IMR-90 (cell line): ENCODE data around the gene SCLY. TPM values are rescaled to one million over a fixed set of nuclear protein-coding genes. Genes with fewer than 3 reads are reported as not detected.

Experiments
- ATAC-seq: fragments of 200-7000 bp; cut with Tn5 transposase; 2 replicates; pipeline ENCODE4 v1.9.1; 2020; ENCODE audit warnings: low read depth, mild to moderate bottlenecking, moderate library complexity
- BruUV-seq: library from RNA; stranded (reverse); fragments of 400-500 nt; replicated peaks from 2 replicates; lab custom pipeline; 2021; lab: Mats Ljungman, UMichigan
- CTCF ChIA-PET: fragments of 300-600 bp; formaldehyde crosslinking; extraction: SDS; loops from one replicate; lab custom pipeline; 2021; ENCODE audit warnings: antibody characterized with exemption; lab: Yijun Ruan, JAX
- POLR2A ChIA-PET: fragments of 300-600 bp; sonication (Branson Sonifier 250); formaldehyde crosslinking; loops from one replicate; lab custom pipeline; 2022; ENCODE audit warnings: antibody characterized with exemption; ENCODE audit not compliant: unreplicated experiment; lab: Charles Lee
- DNase-seq: peaks from one replicate; pipeline ENCODE4 v3.0.0; 2013
- H2AFZ ChIP-seq: replicated peaks from 2 replicates; pipeline ENCODE3; 2013; ENCODE audit warnings: low read length, mild to moderate bottlenecking; ENCODE audit not compliant: poor library complexity
- H2AK5ac ChIP-seq: 2 replicates; pipeline ENCODE4 v1.6.1; 2013; ENCODE audit warnings: low read depth, low read length, inconsistent platforms
- H2AK9ac ChIP-seq: replicated peaks from 2 replicates; pipeline ENCODE3; 2013; ENCODE audit warnings: mild to moderate bottlenecking, low read depth, low read length, moderate library complexity; ENCODE audit not compliant: poor library complexity
- H2BK120ac ChIP-seq: 2 replicates; pipeline ENCODE4 v1.6.1; 2013; ENCODE audit warnings: low read depth, low read length, inconsistent platforms
- H2BK15ac ChIP-seq: 3 replicates; pipeline ENCODE4 v1.6.1; 2013; ENCODE audit warnings: low read depth, low read length, inconsistent platforms
- H2BK20ac ChIP-seq: 2 replicates; pipeline ENCODE4 v1.6.1; 2013; ENCODE audit warnings: low read depth, mild to moderate bottlenecking, inconsistent platforms, low read length, moderate library complexity
- H2BK5ac ChIP-seq: 2 replicates; pipeline ENCODE4 v1.6.1; 2013; ENCODE audit warnings: mild to moderate bottlenecking, low read depth, low read length, inconsistent platforms; ENCODE audit not compliant: poor library complexity, severe bottlenecking
- H3K14ac ChIP-seq: replicated peaks from 2 replicates; pipeline ENCODE4 v1.6.1; 2013; ENCODE audit warnings: low read depth, low read length, inconsistent platforms
- H3K18ac ChIP-seq: 2 replicates; pipeline ENCODE4 v1.6.1; 2013; ENCODE audit warnings: low read depth, low read length, control low read depth
- H3K23ac ChIP-seq: 2 replicates; pipeline ENCODE4 v1.6.1; 2013; ENCODE audit warnings: low read depth, low read length, inconsistent platforms
- H3K27ac ChIP-seq: 2 replicates; pipeline ENCODE4 v1.5.1; 2013; ENCODE audit warnings: mild to moderate bottlenecking, control low read depth, low read length; ENCODE audit not compliant: insufficient read depth
- H3K27me3 ChIP-seq: 2 replicates; pipeline ENCODE4 v1.6.1; 2013; ENCODE audit warnings: low read length; ENCODE audit not compliant: control insufficient read depth, insufficient read depth
- H3K36me3 ChIP-seq: 2 replicates; pipeline ENCODE4 v1.6.1; 2013; ENCODE audit warnings: low read length, mixed read lengths; ENCODE audit not compliant: control insufficient read depth, insufficient read depth
- H3K4ac ChIP-seq: 2 replicates; pipeline ENCODE4 v1.6.1; 2013; ENCODE audit warnings: low read depth, low read length, inconsistent platforms
- H3K4me1 ChIP-seq: 2 replicates; pipeline ENCODE4 v1.6.1; 2013; ENCODE audit warnings: low read length, mixed read lengths; ENCODE audit not compliant: control insufficient read depth, insufficient read depth
- H3K4me2 ChIP-seq: 2 replicates; pipeline ENCODE4 v1.6.1; 2013; ENCODE audit warnings: low read depth, mild to moderate bottlenecking, control low read depth, low read length, moderate library complexity
- H3K4me3 ChIP-seq: 2 replicates; pipeline ENCODE4 v1.5.1; 2013; ENCODE audit warnings: low read depth, mild to moderate bottlenecking, control low read depth, low read length, moderate library complexity; ENCODE audit not compliant: insufficient read depth
- H3K56ac ChIP-seq: 2 replicates; pipeline ENCODE4 v1.6.1; 2013; ENCODE audit warnings: low read length, inconsistent platforms; ENCODE audit not compliant: insufficient read depth; ENCODE audit errors: extremely low read depth
- H3K79me1 ChIP-seq, 2 experiments: 2 replicates each; pipeline ENCODE4 v1.6.1; 2013; ENCODE audit warnings: low read length in 2 of 2, inconsistent platforms in 1 of 2, low read depth in 1 of 2
- H3K9ac ChIP-seq: 2 replicates; pipeline ENCODE4 v1.6.1; 2013; ENCODE audit warnings: low read depth, low read length, control low read depth
- H3K9me1 ChIP-seq: 2 replicates; pipeline ENCODE4 v1.6.1; 2013; ENCODE audit warnings: low read length, inconsistent platforms; ENCODE audit not compliant: insufficient read depth
- H3K9me3 ChIP-seq: 2 replicates; pipeline ENCODE4 v1.6.1; 2013; ENCODE audit warnings: low read length; ENCODE audit not compliant: control insufficient read depth, insufficient read depth
- H4K20me1 ChIP-seq: 2 replicates; pipeline ENCODE4 v1.6.1; 2013; ENCODE audit warnings: low read length, inconsistent platforms; ENCODE audit not compliant: insufficient read depth
- H4K5ac ChIP-seq: 2 replicates; pipeline ENCODE4 v1.6.1; 2013; ENCODE audit warnings: mild to moderate bottlenecking, low read depth, low read length, control low read depth
- H4K8ac ChIP-seq, 2 experiments: 2 replicates each; pipeline ENCODE4 v1.6.1; 2013; ENCODE audit warnings: low read depth in 2 of 2, low read length in 2 of 2, control low read depth in 1 of 2, inconsistent platforms in 1 of 2
- H4K91ac ChIP-seq: 2 replicates; pipeline ENCODE4 v1.6.1; 2013; ENCODE audit warnings: low read depth, low read length, inconsistent platforms; ENCODE audit not compliant: insufficient read depth
- BHLHE40 ChIP-seq: fragments of 150-350 bp; IDR thresholded peaks from 2 replicates; pipeline ENCODE4 v1.6.1; 2016; ENCODE audit warnings: mild to moderate bottlenecking, low read depth, low read length
- CEBPB ChIP-seq: IDR thresholded peaks from 2 replicates; pipeline ENCODE4 v1.6.1; 2012; ENCODE audit warnings: low read depth, low read length, improper control_type of control experiment
- CHD1 ChIP-seq: IDR thresholded peaks from 2 replicates; pipeline ENCODE4 v1.6.1; 2012; ENCODE audit warnings: low read depth, low read length, improper control_type of control experiment
- CTCF ChIP-seq: conservative IDR thresholded peaks from 2 replicates; pipeline ENCODE4 v1.5.1; 2012; ENCODE audit warnings: mild to moderate bottlenecking, low read depth, low read length, improper control_type of control experiment
- ELK1 ChIP-seq: fragments of 150-350 bp; IDR thresholded peaks from 2 replicates; pipeline ENCODE4 v1.6.1; 2016; ENCODE audit warnings: low read depth, mild to moderate bottlenecking, low read length, moderate library complexity, borderline replicate concordance
- FOS ChIP-seq: fragments of 150-350 bp; IDR thresholded peaks from 2 replicates; pipeline ENCODE4 v1.6.1; 2016; ENCODE audit warnings: low read depth, low read length
- MAFK ChIP-seq: IDR thresholded peaks from 2 replicates; pipeline ENCODE4 v1.6.1; 2012; ENCODE audit warnings: low read depth, low read length, improper control_type of control experiment
- MAZ ChIP-seq: IDR thresholded peaks from 2 replicates; pipeline ENCODE4 v1.6.1; 2012; ENCODE audit warnings: low read depth, mild to moderate bottlenecking, low read length, improper control_type of control experiment, moderate library complexity, borderline replicate concordance
- MXI1 ChIP-seq: IDR thresholded peaks from 2 replicates; pipeline ENCODE4 v1.6.1; 2012; ENCODE audit warnings: low read depth, mild to moderate bottlenecking, low read length, moderate library complexity, borderline replicate concordance
- NFE2L2 ChIP-seq: fragments of 150-350 bp; IDR thresholded peaks from 2 replicates; pipeline ENCODE4 v1.6.1; 2016; ENCODE audit warnings: low read depth, mild to moderate bottlenecking, low read length
- POLR2A ChIP-seq: IDR thresholded peaks from 2 replicates; pipeline ENCODE4 v1.6.1; 2012; ENCODE audit warnings: mild to moderate bottlenecking, low read depth, low read length
- RAD21 ChIP-seq: IDR thresholded peaks from 2 replicates; pipeline ENCODE4 v1.6.1; 2012; ENCODE audit warnings: low read length, improper control_type of control experiment
- RCOR1 ChIP-seq: IDR thresholded peaks from 2 replicates; pipeline ENCODE4 v1.6.1; 2012; ENCODE audit warnings: mild to moderate bottlenecking, low read length, improper control_type of control experiment; ENCODE audit not compliant: insufficient replicate concordance
- RFX5 ChIP-seq: IDR thresholded peaks from 2 replicates; pipeline ENCODE4 v1.8.0; 2012; ENCODE audit warnings: low read depth, mild to moderate bottlenecking, low read length, moderate library complexity
- SMC3 ChIP-seq: fragments of 150-350 bp; IDR thresholded peaks from 2 replicates; pipeline ENCODE4 v1.6.1; 2016; ENCODE audit warnings: low read depth, mild to moderate bottlenecking, antibody characterized with exemption, low read length, moderate library complexity
- USF2 ChIP-seq: fragments of 150-350 bp; IDR thresholded peaks from 2 replicates; pipeline ENCODE4 v1.6.1; 2017; ENCODE audit warnings: mild to moderate bottlenecking, antibody characterized with exemption, low read length, low read depth
- WGBS, 2 experiments: methylation state at CpG; one replicate each; pipeline versions ENCODE4 v1.1.5 to v1.1.7; 2013; ENCODE audit warnings: missing lambda C conversion rate in 2 of 2; ENCODE audit not compliant: insufficient read length in 1 of 2; ENCODE audit errors: extremely low coverage in 2 of 2; 5-methylcytosine and 5-hydroxymethylcytosine counted together
- dilution Hi-C: fragments of 300-500 bp; cut with HindIII; formaldehyde crosslinking; loops from one replicate; pipeline ENCODE4 v1.14.3; 2018; ENCODE audit warnings: low sequenced_read_pairs; ENCODE audit not compliant: unreplicated experiment
- in situ Hi-C: fragments of 300-500 bp; cut with MboI; formaldehyde crosslinking; loops from 3 replicates; pipeline ENCODE4 v1.14.3; 2019; ENCODE audit warnings: low sequenced_read_pairs, inconsistent platforms, mixed read lengths
- intact Hi-C: fragments of 100-400 bp; cut with micrococcal nuclease; formaldehyde crosslinking; loops from 2 replicates; pipeline ENCODE4 v1.10.0; 2022
- polyA plus RNA-seq, 3 experiments: library from polyadenylated mRNA; depleted of rRNA; stranded (reverse); fragments of >200 nt; gene quantifications; 2 replicates each; pipeline ENCODE4 v1.2.3, GENCODE V29; 2012; ENCODE audit warnings: low replicate concordance in 1 of 3
- total RNA-seq: library from RNA; depleted of rRNA; stranded (reverse); fragments of >200 nt; gene quantifications from 2 replicates; pipeline ENCODE4 v1.2.3, GENCODE V29; 2012

Gene SCLY
- total and polyA plus RNA-seq, 2 of the 4 experiments (the other 2 are of a cell fraction): 8.6 to 10.5 TPM

GRCh38 chr2:238082151-238082550 is 21.4 kb downstream of the SCLY start:
- ChIA-PET CTCF (no interaction called here), POLR2A (no interaction called here)
- ATAC-seq: no peak
- H3K4me1 ChIP-seq: no peaks in the 10 kb centered on the region
- no peak overlapping the region for H2BK20ac ChIP-seq
- no peak overlapping the region for H4K8ac ChIP-seq
- dilution Hi-C loops (no loop called here), intact Hi-C loops (no loop called here), in situ Hi-C loops (no loop called here)
- no peak overlapping the region for H3K27ac ChIP-seq
- no peak overlapping the region for H3K23ac ChIP-seq
- H3K4ac ChIP-seq: no peak overlapping the region
- H4K91ac ChIP-seq: no peak overlapping the region
- TF ChIP-seq MAZ: no peak
- TF ChIP-seq RCOR1: no peak
- TF ChIP-seq ELK1: no peak
- TF ChIP-seq CEBPB: no peak
- TF ChIP-seq RAD21: no peak
- TF ChIP-seq NFE2L2: no peak
- TF ChIP-seq USF2: no peak
- TF ChIP-seq SMC3: no peak
- TF ChIP-seq CHD1: no peak
- no peak for TF ChIP-seq CTCF
- no peak for TF ChIP-seq MAFK
- TF ChIP-seq POLR2A: no peak
- TF ChIP-seq BHLHE40: no peak
- no peak for TF ChIP-seq FOS
- TF ChIP-seq MXI1: no peak
- TF ChIP-seq RFX5: no peak
- H3K9me3 ChIP-seq: peaks cover 3% of the 10 kb centered on the region; the same call in 1 of the 2 replicates
- H3K14ac ChIP-seq: no peak overlapping the region
- no peaks in the 10 kb centered on the region for H3K79me1 ChIP-seq
- no peak overlapping the region for H2BK120ac ChIP-seq
- DNase-seq: no peak
- no peak overlapping the region for H2AK5ac ChIP-seq
- H3K9ac ChIP-seq: no peak overlapping the region
- no peak overlapping the region for H3K18ac ChIP-seq
- H4K20me1 ChIP-seq: no peaks in the 10 kb centered on the region; the same call in 1 of the 2 replicates
- H3K9me1 ChIP-seq: peaks cover 3% of the 10 kb centered on the region
- H3K4me2 ChIP-seq: no peak overlapping the region
- H3K4me3 ChIP-seq: no peak overlapping the region
- peaks cover 32% of the 10 kb centered on the region for H3K36me3 ChIP-seq
- H3K56ac ChIP-seq: no peak overlapping the region
- no peak overlapping the region for H2BK5ac ChIP-seq
- H3K27me3 ChIP-seq: no peaks in the 10 kb centered on the region
- H2BK15ac ChIP-seq: no peak overlapping the region
- WGBS, 2 experiments: 93% methylated on average over 17 of the region's 17 CpGs; no CpG with 5 or more reads in 1 of the 2 experiments
- H2AFZ ChIP-seq: no peak overlapping the region
- no TSS peak for BruUV-seq
- H2AK9ac ChIP-seq: no peak overlapping the region
- H4K5ac ChIP-seq: no peak overlapping the region
